Right forelimb (tissue), 1 donor: Measurements from ENCODE around the gene KLHL8.
"Not testable (repeated sequence)": the region's sequence is repeated elsewhere in the genome, so short reads cannot be mapped to it uniquely, and the experiment has no call there.

Source experiments
- DNase-seq: peaks from one replicate; pipeline ENCODE4 v3.0.0-alpha.2; 2018

KLHL8 gene

DNA sequence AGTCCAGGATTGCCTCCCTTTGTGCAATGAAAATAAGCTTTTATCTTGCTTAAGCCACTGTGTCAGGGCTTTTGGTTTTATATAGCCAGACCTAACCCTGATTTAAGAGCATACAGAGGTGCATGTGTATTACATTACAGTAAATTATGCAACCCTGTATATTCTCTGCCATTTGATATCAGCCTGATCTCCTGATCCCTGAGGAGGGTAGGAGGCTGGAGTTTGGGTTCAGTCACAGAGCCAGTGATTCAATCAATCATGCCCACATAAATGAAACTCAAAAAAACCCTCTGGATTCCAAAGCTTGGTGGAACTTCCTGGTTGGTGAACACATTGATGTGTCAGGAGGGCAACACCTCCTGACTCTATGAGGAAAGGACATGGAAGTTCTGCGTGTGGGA, 7.3 kb upstream of the KLHL8 start:
- DNase-seq = no peak

DNA sequence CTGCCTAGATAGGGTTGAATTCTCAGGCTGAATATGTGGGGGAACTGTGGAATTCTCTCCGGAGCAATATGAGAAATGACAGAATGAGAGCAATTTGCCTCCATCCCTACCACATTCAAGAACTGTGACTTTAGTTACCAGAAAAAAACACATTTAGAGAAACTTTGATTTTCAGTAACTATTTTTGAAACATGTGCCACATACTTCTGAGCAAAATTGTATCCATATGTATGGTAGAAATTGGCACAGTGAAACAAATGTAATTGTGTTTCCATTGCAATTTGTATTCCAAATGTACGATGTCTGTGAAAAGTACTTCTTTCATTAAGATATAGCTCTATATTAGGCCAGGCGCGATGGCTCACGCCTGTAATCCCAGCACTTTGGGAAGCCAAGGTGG, 5.5 kb upstream of the KLHL8 start:
- no peak for DNase-seq

GRCh38 chr4:87224141-87224923, 3.9 kb upstream of the KLHL8 start:
- no peak for DNase-seq

DNA sequence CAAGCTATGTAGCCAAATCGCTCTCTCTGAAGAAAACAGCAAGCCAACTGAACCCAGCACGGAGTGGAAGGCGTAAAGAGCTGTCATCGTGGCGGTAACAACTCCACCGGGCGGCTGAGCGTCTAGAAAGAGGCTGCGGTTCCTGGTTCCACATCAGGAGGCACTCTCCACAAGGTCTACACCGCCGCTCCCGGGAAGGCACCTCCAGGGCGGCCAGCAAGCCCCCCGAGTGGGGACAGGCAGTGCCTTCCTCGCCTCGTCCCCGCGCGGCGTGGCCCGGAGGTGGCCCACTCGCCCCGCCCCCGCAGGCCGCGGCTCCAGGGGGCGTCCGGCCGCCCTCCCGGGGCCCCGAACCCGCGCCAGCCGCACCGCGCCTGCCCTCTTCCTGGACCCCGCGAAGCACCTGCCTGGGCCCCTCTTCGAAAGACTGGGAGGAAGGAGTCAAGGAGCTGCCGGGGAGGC, 755 bp downstream of the KLHL8 start:
- no peak for DNase-seq

GRCh38 chr4:87217235-87217763, 3.1 kb downstream of the KLHL8 start:
- not testable (repeated sequence) for DNase-seq

GRCh38 chr4:87216469-87216868, 3.9 kb downstream of the KLHL8 start:
- DNase-seq = no peak

DNA sequence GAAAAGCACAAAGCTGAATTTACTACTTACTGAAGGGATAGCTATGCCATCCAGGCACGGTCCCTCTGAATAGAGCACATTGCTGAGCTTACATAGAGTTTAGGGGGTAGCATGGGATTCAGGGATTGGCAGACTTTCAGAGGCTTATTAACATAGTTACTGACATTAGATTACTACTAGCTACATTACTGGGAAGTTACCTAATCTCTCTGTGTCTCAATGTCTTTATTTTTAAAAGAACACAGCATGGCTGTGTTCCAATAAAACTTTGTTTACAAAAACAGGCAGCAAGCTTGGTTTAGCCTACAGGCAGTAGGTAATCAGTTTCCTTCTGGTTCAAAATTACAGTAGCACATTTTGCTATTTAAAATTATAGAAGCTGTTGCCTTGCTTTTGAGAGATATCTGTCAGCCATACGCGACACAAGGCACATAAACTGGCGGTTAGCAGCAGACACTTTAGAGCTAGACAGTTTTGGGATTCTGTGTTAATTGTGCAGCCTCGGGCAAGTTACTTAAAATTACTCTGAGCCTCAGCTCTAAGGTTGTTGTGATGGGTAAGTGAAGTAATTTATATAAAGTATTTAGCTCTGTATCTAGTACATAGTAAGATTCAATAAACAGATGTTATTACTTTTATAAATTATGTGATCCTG, 6.9 kb downstream of the KLHL8 start:
- DNase-seq = no peak

DNA sequence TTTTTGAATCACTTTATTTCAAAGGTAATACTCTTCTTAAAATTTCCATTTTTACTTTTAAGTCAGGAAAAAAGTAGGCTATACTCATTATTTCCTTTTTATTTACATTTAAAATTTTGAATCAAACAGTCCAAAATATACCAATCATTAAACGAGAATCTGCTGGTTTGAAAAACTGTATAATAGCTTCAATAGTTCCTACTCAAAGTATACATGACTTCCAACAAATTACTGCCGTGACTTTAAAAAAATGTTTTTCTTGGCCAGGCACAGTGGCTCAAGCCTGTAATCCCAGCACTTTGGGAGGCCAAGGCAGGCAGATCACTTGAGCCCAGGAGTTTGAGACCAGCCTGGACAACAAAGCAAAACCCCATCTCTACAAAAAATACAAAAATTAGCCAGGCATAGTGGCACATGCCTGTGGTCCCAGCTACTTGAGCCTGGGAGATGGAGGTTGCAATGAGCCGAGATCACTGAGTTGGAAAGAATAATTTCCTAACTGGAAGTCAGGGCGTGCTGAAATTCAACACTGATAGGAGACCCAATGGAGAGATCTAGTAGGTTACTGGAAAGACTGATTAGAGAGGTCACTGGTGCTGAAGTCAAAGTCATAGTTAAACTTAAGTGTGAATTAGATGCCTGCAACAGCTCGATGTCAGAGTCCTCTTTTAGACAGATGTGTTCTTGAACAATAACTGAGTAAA, 9.0 kb downstream of the KLHL8 start:
- no peak for DNase-seq

- no peak for DNase-seq
Measured at GRCh38 chr4:87209696-87210095, 10.7 kb downstream of the KLHL8 start.

GRCh38 chr4:87209182-87209581, 11.2 kb downstream of the KLHL8 start:
- no peak for DNase-seq

GRCh38 chr4:87204559-87204958, 15.9 kb downstream of the KLHL8 start:
- no peak for DNase-seq

GRCh38 chr4:87196927-87197326, 23.5 kb downstream of the KLHL8 start:
- DNase-seq = no peak

DNA sequence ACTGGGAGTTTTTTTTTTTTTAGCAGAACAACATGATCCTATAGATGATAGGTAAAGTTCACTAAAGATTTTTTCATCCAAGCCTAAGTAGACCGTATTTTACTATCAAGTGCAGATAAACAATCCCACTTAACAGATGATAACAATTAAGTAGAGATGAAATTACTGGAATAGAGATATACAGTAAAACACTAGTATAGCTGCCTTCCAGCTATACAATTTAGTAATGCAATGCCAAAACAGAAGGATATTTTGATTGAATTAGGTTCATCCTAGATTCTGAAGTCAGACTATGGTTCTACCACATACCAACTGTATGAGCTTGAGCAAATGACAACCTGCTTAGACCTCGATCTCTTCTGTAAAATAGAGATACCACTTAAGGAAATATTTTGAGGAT, 24.3 kb downstream of the KLHL8 start:
- DNase-seq = no peak

DNA sequence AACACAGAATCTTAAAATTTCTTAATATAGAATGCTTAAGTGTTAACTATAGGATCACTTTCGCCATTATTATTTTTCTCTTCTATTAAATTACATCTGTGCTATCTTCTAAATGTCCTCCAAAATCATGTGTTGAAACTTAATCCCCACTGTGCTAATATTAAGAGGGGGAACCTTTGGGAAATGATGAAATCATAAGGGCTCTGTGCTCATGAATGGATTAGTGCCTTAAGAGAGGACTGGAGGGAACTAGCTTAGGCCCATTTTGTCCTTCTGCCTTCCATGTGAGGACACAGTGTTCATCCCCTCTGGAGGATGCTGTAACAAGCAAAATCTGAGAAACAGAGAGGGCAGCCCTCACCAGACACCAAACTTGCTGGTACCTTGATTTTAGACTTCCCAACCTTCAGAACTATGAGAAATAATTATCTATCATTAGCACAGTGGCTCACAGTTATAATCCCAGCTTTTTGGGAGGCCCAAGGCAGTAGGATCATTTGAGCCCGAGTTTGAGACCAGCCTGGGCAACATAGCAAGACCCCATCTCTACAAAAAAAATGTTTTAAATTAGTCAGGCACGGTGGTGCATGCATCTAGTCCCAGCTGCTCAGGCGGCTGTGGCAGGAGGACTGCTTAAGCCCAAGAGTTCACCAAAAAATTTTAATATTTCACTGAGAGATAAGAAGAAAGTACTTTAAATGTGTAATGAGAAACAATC, 26.3 kb downstream of the KLHL8 start:
- DNase-seq = no peak

GRCh38 chr4:87192145-87192919, 28.1 kb downstream of the KLHL8 start:
- no peak for DNase-seq

DNA sequence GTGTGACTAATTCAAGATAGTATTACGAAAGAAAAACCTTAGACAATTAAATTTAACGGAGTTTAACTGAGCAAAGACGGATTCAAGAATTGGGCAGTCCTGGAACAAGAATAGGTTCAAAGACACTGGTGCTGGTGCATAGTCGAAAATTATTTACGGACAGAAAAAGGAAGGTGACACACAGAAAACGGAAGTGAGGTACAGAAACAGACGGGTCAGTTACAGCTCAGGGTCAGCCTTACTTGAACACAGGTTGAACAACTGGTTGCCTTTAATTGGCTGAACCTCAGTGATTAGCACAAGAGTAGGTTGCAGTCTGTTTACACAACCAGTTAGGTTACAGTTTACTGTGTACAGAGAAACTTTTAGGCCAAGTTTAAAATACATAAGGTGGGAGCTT, 31.5 kb downstream of the KLHL8 start:
- no peak for DNase-seq

DNA sequence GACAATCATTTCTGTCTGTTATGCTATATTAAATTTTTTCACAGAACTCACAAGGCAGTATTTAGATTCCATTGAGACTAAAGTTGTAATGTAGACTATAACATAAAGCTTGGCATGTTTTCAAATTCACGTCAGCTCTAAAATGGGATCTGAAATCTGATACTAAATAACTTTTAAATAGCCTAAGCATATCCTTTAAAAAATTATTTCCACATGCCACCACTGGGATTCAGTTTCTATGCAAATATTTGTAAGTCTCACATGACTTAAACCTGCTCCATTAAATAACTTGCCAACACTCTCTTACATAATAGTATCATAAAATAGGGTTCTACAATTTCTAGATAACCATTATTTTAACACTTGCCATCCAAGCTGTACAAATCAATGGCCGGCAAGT, 32.4 kb downstream of the KLHL8 start:
- DNase-seq = no peak

DNA sequence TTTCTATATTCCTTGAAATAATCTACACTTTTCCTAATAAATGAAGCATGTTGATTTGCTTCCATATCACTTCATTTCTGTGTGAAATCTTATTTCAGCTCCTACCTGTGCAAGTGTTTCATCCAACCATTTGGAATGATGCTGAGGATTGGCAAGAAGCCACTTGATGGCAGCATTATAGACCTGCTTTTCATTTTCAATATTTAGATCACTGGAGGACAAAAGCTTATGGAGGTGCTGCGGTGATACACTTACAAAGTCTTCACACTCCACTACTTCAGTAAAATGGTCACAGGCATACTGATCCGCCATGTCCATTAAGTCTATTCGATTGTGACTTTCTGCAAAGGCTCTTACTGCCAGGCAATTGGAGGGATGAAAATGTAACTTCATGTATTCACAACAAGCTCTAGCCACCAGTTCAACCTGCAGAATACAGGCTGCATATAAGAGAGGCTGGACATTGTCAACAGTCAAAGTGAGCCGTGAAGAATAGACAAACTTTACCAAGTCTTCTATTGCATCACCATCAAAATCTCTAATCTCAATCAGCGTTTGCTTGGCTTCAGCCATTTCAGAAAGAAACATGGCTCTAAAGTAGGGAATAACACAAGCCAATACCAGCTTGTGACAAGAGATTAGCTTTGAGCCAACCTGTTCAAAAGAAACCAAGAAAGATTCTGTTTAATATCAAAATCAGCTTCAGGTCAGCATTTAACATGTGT, 35.1 kb downstream of the KLHL8 start:
- DNase-seq = no peak

GRCh38 chr4:87180767-87181166, 39.7 kb downstream of the KLHL8 start:
- DNase-seq = no peak

GRCh38 chr4:87179751-87180150, 40.7 kb downstream of the KLHL8 start:
- DNase-seq = no peak

DNA sequence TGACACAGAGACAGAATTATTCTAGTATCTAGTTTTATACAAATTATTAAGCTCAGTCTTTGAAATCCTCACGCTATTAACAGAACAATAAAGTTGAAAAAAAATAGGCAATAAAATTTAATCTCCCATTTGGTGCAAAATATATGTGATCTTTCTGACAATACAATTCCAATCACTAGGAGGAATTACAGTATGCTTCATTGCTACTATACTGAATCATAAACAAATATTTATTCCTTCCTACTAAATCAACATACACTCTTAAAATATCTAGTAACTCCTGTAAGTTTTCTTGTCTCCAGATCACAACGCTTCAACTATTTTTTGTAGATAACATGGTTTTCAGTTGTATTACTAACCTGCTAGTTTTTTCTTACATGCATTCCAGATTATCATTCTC, 45.7 kb downstream of the KLHL8 start:
- DNase-seq = no peak
